ENCODE data around the gene KCNQ1OT1.

KCNQ1OT1 gene

GRCh38 chr11:2590965-2591754 is 108.6 kb downstream of the KCNQ1OT1 start:
- no peak for DNase-seq

- DNase-seq = no peak
Measured at GRCh38 chr11:2590131-2590964, 109.4 kb downstream of the KCNQ1OT1 start.

- DNase-seq = no peak
Measured at GRCh38 chr11:2589538-2589934, 110.3 kb downstream of the KCNQ1OT1 start.

GRCh38 chr11:2588809-2589537 is 110.8 kb downstream of the KCNQ1OT1 start:
- no peak for DNase-seq

GRCh38 chr11:2587976-2588748 is 111.6 kb downstream of the KCNQ1OT1 start:
- no peak for DNase-seq

- DNase-seq = no peak
Measured at GRCh38 chr11:2587132-2587930, 112.5 kb downstream of the KCNQ1OT1 start.

GRCh38 chr11:2586793-2587131 is 113.0 kb downstream of the KCNQ1OT1 start:
- DNase-seq = no peak

GRCh38 chr11:2586087-2586792 is 113.6 kb downstream of the KCNQ1OT1 start:
- DNase-seq = no peak

GRCh38 chr11:2585566-2586086 is 114.2 kb downstream of the KCNQ1OT1 start:
- no peak for DNase-seq

- no peak for DNase-seq
Measured at GRCh38 chr11:2584812-2585565, 114.8 kb downstream of the KCNQ1OT1 start.

- DNase-seq = no peak
Measured at GRCh38 chr11:2584434-2584811, 115.4 kb downstream of the KCNQ1OT1 start.

- DNase-seq = no peak
Measured at GRCh38 chr11:2583605-2583958, 116.2 kb downstream of the KCNQ1OT1 start.

GRCh38 chr11:2582946-2583604 is 116.7 kb downstream of the KCNQ1OT1 start:
- DNase-seq = no peak

- DNase-seq = no peak
Measured at GRCh38 chr11:2582351-2582945, 117.3 kb downstream of the KCNQ1OT1 start.

GRCh38 chr11:2581931-2582350 is 117.9 kb downstream of the KCNQ1OT1 start:
- no peak for DNase-seq

GRCh38 chr11:2581151-2581930 is 118.5 kb downstream of the KCNQ1OT1 start:
- DNase-seq = no peak

GRCh38 chr11:2580571-2581001 is 119.2 kb downstream of the KCNQ1OT1 start:
- no peak for DNase-seq

GRCh38 chr11:2580061-2580421 is 119.8 kb downstream of the KCNQ1OT1 start:
- no peak for DNase-seq
